Heart left ventricle (tissue), 13 donors: ENCODE measurements around the gene MON2.

Experiments
- POLR2A ChIP-seq, 2 donors: fragments of 450-650 bp; IDR thresholded peaks; one replicate each; pipeline ENCODE4 v1.6.1; 2017; ENCODE audit warnings: antibody characterized with exemption in 2 of 2, mild to moderate bottlenecking in 2 of 2, moderate library complexity in 2 of 2
- TF ChIP-seq, protein P1 (sequence below), 12 donors: fragments of 200-600 bp; sonication (generic) in 4 of 12; IDR thresholded peaks; one replicate each; pipeline versions ENCODE4 v1.5.0 to v1.8.0; 2018 to 2022; ENCODE audit warnings: antibody characterized with exemption in 12 of 12, mild to moderate bottlenecking in 5 of 12
- donor health status: ischemic (EF 13 %, LVEDD 7.1; RV severe dilation, severe dysfunction).
- donor health status: DM: no; HTN: yes; CAD: no.
- donor health status: DM: no; HTN: no; CAD: no.
- donor health status: ischemic (EF 25% LVEDD 6.9; RV normal size, moderate dysfunction).
- donor health status: ischemic (EF 25% LVEDD 5.7; RV mildly dilated, moderate dysfunction).
- donor health status: ischemic (EF 35%, LVEDD 5.7; RV mildly dilated, moderate dysfunction).
- donor health status: nonischemic (EF 11% LVEDD 7.7; RV severe dilation, severe dysfunction).
- donor health status: DM: yes; HTN: yes; CAD: no.
- donor health status: PGD.
- donor health status: ischemic (EF 29% LVEDD 5.4; RV normal size, mild dysfunction).
- donor health status: nonischemic (EF 23%, LVEDD 6.1; RV moderate dilation, normal function).

GRCh38 chr12:62604373-62604772 lies 137.7 kb downstream of the MON2 start:
- TF ChIP-seq, protein P1, sequence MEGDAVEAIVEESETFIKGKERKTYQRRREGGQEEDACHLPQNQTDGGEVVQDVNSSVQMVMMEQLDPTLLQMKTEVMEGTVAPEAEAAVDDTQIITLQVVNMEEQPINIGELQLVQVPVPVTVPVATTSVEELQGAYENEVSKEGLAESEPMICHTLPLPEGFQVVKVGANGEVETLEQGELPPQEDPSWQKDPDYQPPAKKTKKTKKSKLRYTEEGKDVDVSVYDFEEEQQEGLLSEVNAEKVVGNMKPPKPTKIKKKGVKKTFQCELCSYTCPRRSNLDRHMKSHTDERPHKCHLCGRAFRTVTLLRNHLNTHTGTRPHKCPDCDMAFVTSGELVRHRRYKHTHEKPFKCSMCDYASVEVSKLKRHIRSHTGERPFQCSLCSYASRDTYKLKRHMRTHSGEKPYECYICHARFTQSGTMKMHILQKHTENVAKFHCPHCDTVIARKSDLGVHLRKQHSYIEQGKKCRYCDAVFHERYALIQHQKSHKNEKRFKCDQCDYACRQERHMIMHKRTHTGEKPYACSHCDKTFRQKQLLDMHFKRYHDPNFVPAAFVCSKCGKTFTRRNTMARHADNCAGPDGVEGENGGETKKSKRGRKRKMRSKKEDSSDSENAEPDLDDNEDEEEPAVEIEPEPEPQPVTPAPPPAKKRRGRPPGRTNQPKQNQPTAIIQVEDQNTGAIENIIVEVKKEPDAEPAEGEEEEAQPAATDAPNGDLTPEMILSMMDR (IDR thresholded peaks at IDR 0.05): no peak
- no peak for TF ChIP-seq POLR2A (IDR thresholded peaks at IDR 0.05)
